ENCODE measurements around the gene CCL7.

The CCL7 gene

GRCh38 chr17:34261568-34262337 is 8.3 kb upstream of the CCL7 start:
- H3K27me3 ChIP-seq: no peaks in the 10 kb centered on the region
- no peak overlapping the region for H3K27ac ChIP-seq
- no peaks in the 10 kb centered on the region for H3K4me1 ChIP-seq (ENCODE audit: control insufficient read depth in 1 of 2, insufficient read depth in 1 of 2, low read depth in 1 of 2, low read length in 1 of 2)
- no peaks in the 10 kb centered on the region for H3K9me3 ChIP-seq
- H3K4me3 ChIP-seq (ENCODE audit: low read depth in 1 of 2, low read length in 1 of 2): no peak overlapping the region
- no peak for TF ChIP-seq CTCF (IDR thresholded peaks at IDR 0.05)
- no peaks in the 10 kb centered on the region for H3K36me3 ChIP-seq

GRCh38 chr17:34265711-34266110 is 4.3 kb upstream of the CCL7 start:
- H3K4me1 ChIP-seq (ENCODE audit: control insufficient read depth in 1 of 2, insufficient read depth in 1 of 2, low read depth in 1 of 2, low read length in 1 of 2): no peaks in the 10 kb centered on the region
- no peaks in the 10 kb centered on the region for H3K36me3 ChIP-seq
- H3K27ac ChIP-seq: no peak overlapping the region
- TF ChIP-seq CTCF (IDR thresholded peaks at IDR 0.05): no peak
- H3K9me3 ChIP-seq: no peaks in the 10 kb centered on the region
- H3K4me3 ChIP-seq (ENCODE audit: low read depth in 1 of 2, low read length in 1 of 2): no peak overlapping the region
- peaks cover 8% of the 10 kb centered on the region for H3K27me3 ChIP-seq

DNA sequence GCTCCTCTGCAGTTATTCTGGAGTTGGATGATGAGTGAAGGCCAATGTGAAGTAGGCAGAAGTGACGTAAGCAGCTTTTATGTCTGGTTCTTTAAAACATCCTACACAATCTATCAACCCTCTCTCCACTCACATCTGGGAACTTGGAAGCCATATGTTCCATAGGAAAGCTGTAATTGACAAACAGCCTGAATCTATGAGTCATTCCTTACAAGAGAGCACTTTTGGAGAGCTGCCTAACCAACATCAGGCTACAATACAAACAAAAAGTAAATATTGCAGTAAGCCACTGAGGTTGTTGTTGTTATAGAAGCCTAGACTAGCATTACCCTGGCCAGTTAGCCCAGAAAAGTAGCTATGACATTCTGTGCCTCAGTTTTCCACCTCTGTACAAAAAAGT is 5.9 kb downstream of the CCL7 start:
- H3K27ac ChIP-seq: no peak overlapping the region
- H3K4me3 ChIP-seq (ENCODE audit: low read depth in 1 of 2, low read length in 1 of 2): no peak overlapping the region
- H3K4me1 ChIP-seq (ENCODE audit: control insufficient read depth in 1 of 2, insufficient read depth in 1 of 2, low read depth in 1 of 2, low read length in 1 of 2): peaks cover 0 to 6% of the 10 kb centered on the region in 2 experiments
- no peaks in the 10 kb centered on the region for H3K36me3 ChIP-seq
- TF ChIP-seq CTCF (IDR thresholded peaks at IDR 0.05): no peak
- no peaks in the 10 kb centered on the region for H3K9me3 ChIP-seq
- peaks cover 5% of the 10 kb centered on the region for H3K27me3 ChIP-seq

GRCh38 chr17:34276826-34277225 is 6.8 kb downstream of the CCL7 start:
- Histone ChIP-seq H3K27me3 (peaks cover 5% of the 10 kb centered on the region), H3K4me1 (ENCODE audit: control insufficient read depth in 1 of 2, insufficient read depth in 1 of 2, low read depth in 1 of 2, low read length in 1 of 2) (peaks cover 0 to 6% of the 10 kb centered on the region in 2 experiments), H3K27ac (no peak overlapping the region), H3K36me3 (no peaks in the 10 kb centered on the region), H3K9me3 (no peaks in the 10 kb centered on the region), H3K4me3 (ENCODE audit: low read depth in 1 of 2, low read length in 1 of 2) (no peak overlapping the region)
- TF ChIP-seq CTCF (IDR thresholded peaks at IDR 0.05): no peak

DNA sequence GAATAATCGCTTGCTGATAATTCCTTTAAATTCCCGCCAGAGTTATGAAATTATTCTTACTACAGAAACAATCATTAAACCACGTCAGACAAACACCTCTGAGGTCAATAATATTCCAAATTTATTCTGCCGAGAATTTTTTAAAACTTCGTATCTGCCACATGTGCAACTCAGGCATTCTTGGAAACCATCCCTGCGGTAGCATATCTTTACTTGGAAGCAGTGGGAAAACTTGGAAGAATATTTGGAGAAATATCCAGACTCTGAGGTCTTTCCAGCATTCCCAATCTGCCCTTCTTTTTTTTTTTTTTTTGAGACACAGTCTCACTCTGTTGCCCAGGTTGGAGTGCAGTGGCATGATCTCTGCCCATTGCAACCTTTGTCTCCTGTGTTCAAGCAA is 13.6 kb downstream of the CCL7 start:
- no peaks in the 10 kb centered on the region for H3K4me1 ChIP-seq (ENCODE audit: control insufficient read depth in 1 of 2, insufficient read depth in 1 of 2, low read depth in 1 of 2, low read length in 1 of 2)
- H3K27ac ChIP-seq: no peak overlapping the region
- H3K36me3 ChIP-seq: no peaks in the 10 kb centered on the region
- H3K27me3 ChIP-seq: peaks cover 21% of the 10 kb centered on the region
- H3K9me3 ChIP-seq: no peaks in the 10 kb centered on the region
- H3K4me3 ChIP-seq (ENCODE audit: low read depth in 1 of 2, low read length in 1 of 2): no peak overlapping the region
- TF ChIP-seq CTCF (IDR thresholded peaks at IDR 0.05): no peak
